Stimulated activated memory B cell treated with anti-CD40 and anti-IgM and Interleukin-4, amounts not matched to agents 10 μg/mL and 1 μg/mL and 100 μg/mL, for 72 hours (primary cell): ENCODE data around the gene CDK8.

Experiments used
- ATAC-seq: fragments of 150-1000 bp; cut with Tn5 transposase; 2 replicates; pipeline ENCODE4 v1.10.0; 2021
- H3K27ac Mint-ChIP-seq: one replicate; pipeline ENCODE4 v1.8.0; 2022; ENCODE audit warnings: mild to moderate bottlenecking, mixed read lengths
- H3K27me3 Mint-ChIP-seq: one replicate; pipeline ENCODE4 v1.8.0; 2022; ENCODE audit warnings: mixed read lengths
- H3K36me3 Mint-ChIP-seq: one replicate; pipeline ENCODE4 v1.8.0; 2022; ENCODE audit warnings: mixed read lengths
- H3K4me1 Mint-ChIP-seq: one replicate; pipeline ENCODE4 v1.8.0; 2022; ENCODE audit warnings: mixed read lengths
- H3K4me3 Mint-ChIP-seq: one replicate; pipeline ENCODE4 v1.8.0; 2022; ENCODE audit warnings: mild to moderate bottlenecking, moderate library complexity, mixed read lengths
- H3K9me3 Mint-ChIP-seq: one replicate; pipeline ENCODE4 v1.8.0; 2022; ENCODE audit warnings: mixed read lengths

The CDK8 gene

GRCh38 chr13:26253787-26254582 is at the start of gene CDK8:
Gene CDK8 (plus strand): TSS chr13:26254129. CDS start chr13:26254642, 513 bp downstream.
- Mint-ChIP-seq H3K4me1 (peaks cover 29% of the 10 kb centered on the region), H3K9me3 (no peaks in the 10 kb centered on the region), H3K27ac (peak within 1 kb of the TSS; percentile 91), H3K4me3 (peak within 1 kb of the TSS; percentile 87), H3K36me3 (no peaks in the 10 kb centered on the region), H3K27me3 (no peaks in the 10 kb centered on the region)
- ATAC-seq: peak; percentile 96

- no peak for ATAC-seq
- Mint-ChIP-seq H3K4me3 (no peak overlapping the region), H3K27me3 (no peaks in the 10 kb centered on the region), H3K27ac (no peak overlapping the region), H3K36me3 (peaks cover 52% of the 10 kb centered on the region), H3K9me3 (no peaks in the 10 kb centered on the region), H3K4me1 (no peaks in the 10 kb centered on the region)
Measured at GRCh38 chr13:26208287-26208686, 45.6 kb upstream of the CDK8 start.

GRCh38 chr13:26213345-26213744 is 40.6 kb upstream of the CDK8 start:
- no peaks in the 10 kb centered on the region for H3K9me3 Mint-ChIP-seq
- no peak for ATAC-seq
- H3K27ac Mint-ChIP-seq: no peak overlapping the region
- H3K4me1 Mint-ChIP-seq: peaks cover 11% of the 10 kb centered on the region
- H3K4me3 Mint-ChIP-seq: no peak overlapping the region
- H3K27me3 Mint-ChIP-seq: no peaks in the 10 kb centered on the region
- H3K36me3 Mint-ChIP-seq: peaks cover 49% of the 10 kb centered on the region

GRCh38 chr13:26213982-26214381 is 39.9 kb upstream of the CDK8 start:
- H3K27ac Mint-ChIP-seq: no peak overlapping the region
- H3K9me3 Mint-ChIP-seq: no peaks in the 10 kb centered on the region
- H3K36me3 Mint-ChIP-seq: peaks cover 44% of the 10 kb centered on the region
- ATAC-seq: no peak
- no peaks in the 10 kb centered on the region for H3K27me3 Mint-ChIP-seq
- no peak overlapping the region for H3K4me3 Mint-ChIP-seq
- peaks cover 11% of the 10 kb centered on the region for H3K4me1 Mint-ChIP-seq

- no peaks in the 10 kb centered on the region for H3K9me3 Mint-ChIP-seq
- H3K36me3 Mint-ChIP-seq: peaks cover 38% of the 10 kb centered on the region
- no peak overlapping the region for H3K27ac Mint-ChIP-seq
- no peak for ATAC-seq
- no peaks in the 10 kb centered on the region for H3K27me3 Mint-ChIP-seq
- no peak overlapping the region for H3K4me3 Mint-ChIP-seq
- peaks cover 25% of the 10 kb centered on the region for H3K4me1 Mint-ChIP-seq
Measured at GRCh38 chr13:26216042-26216441, 37.9 kb upstream of the CDK8 start.

- Mint-ChIP-seq H3K9me3 (no peaks in the 10 kb centered on the region), H3K27ac (no peak overlapping the region), H3K27me3 (no peaks in the 10 kb centered on the region), H3K4me3 (no peak overlapping the region), H3K36me3 (peaks cover 27% of the 10 kb centered on the region), H3K4me1 (peaks cover 38% of the 10 kb centered on the region)
- no peak for ATAC-seq
Measured at GRCh38 chr13:26219726-26220125, 34.2 kb upstream of the CDK8 start.

GRCh38 chr13:26220575-26220974 is 33.4 kb upstream of the CDK8 start:
- H3K4me1 Mint-ChIP-seq: peaks cover 34% of the 10 kb centered on the region
- H3K9me3 Mint-ChIP-seq: no peaks in the 10 kb centered on the region
- peaks cover 19% of the 10 kb centered on the region for H3K36me3 Mint-ChIP-seq
- no peak overlapping the region for H3K27ac Mint-ChIP-seq
- peak overlapping the region; percentile 51 for H3K4me3 Mint-ChIP-seq
- ATAC-seq: no peak
- no peaks in the 10 kb centered on the region for H3K27me3 Mint-ChIP-seq

- peak; percentile 13 for ATAC-seq
- Mint-ChIP-seq H3K4me3 (peak overlapping the region; percentile 97), H3K4me1 (peaks cover 34% of the 10 kb centered on the region), H3K36me3 (peaks cover 19% of the 10 kb centered on the region), H3K27ac (peak overlapping the region; percentile 99), H3K27me3 (no peaks in the 10 kb centered on the region), H3K9me3 (no peaks in the 10 kb centered on the region)
Measured at GRCh38 chr13:26221399-26221720, 32.6 kb upstream of the CDK8 start.

- ATAC-seq: peak; percentile 99
- H3K36me3 Mint-ChIP-seq: peaks cover 18% of the 10 kb centered on the region
- no peaks in the 10 kb centered on the region for H3K9me3 Mint-ChIP-seq
- H3K27me3 Mint-ChIP-seq: no peaks in the 10 kb centered on the region
- peak within 1 kb of the TSS; percentile 99 for H3K27ac Mint-ChIP-seq
- H3K4me1 Mint-ChIP-seq: peaks cover 34% of the 10 kb centered on the region
- peak within 1 kb of the TSS; percentile 97 for H3K4me3 Mint-ChIP-seq
Measured at GRCh38 chr13:26221721-26222519, 32.0 kb upstream of the CDK8 start, which contains the start of gene RNF6. Gene RNF6 (minus strand): TSS chr13:26222314. CDS start chr13:26219649, 2,665 bp downstream.

GRCh38 chr13:26222520-26223046 is 31.3 kb upstream of the CDK8 start:
- H3K9me3 Mint-ChIP-seq: no peaks in the 10 kb centered on the region
- H3K4me3 Mint-ChIP-seq: peak overlapping the region; percentile 97
- peak; percentile 80 for ATAC-seq
- peaks cover 34% of the 10 kb centered on the region for H3K4me1 Mint-ChIP-seq
- no peaks in the 10 kb centered on the region for H3K27me3 Mint-ChIP-seq
- peaks cover 13% of the 10 kb centered on the region for H3K36me3 Mint-ChIP-seq
- H3K27ac Mint-ChIP-seq: peak overlapping the region; percentile 99

GRCh38 chr13:26225896-26226617 is 27.9 kb upstream of the CDK8 start:
- Mint-ChIP-seq H3K4me1 (peaks cover 20% of the 10 kb centered on the region), H3K27ac (no peak overlapping the region), H3K27me3 (no peaks in the 10 kb centered on the region), H3K4me3 (no peak overlapping the region), H3K36me3 (peaks cover 5% of the 10 kb centered on the region), H3K9me3 (no peaks in the 10 kb centered on the region)
- no peak for ATAC-seq

- no peak for ATAC-seq
- Mint-ChIP-seq H3K27ac (no peak overlapping the region), H3K9me3 (no peaks in the 10 kb centered on the region), H3K36me3 (no peaks in the 10 kb centered on the region), H3K27me3 (no peaks in the 10 kb centered on the region), H3K4me1 (peaks cover 13% of the 10 kb centered on the region), H3K4me3 (no peak overlapping the region)
Measured at GRCh38 chr13:26227166-26227971, 26.6 kb upstream of the CDK8 start.

- no peaks in the 10 kb centered on the region for H3K27me3 Mint-ChIP-seq
- no peak for ATAC-seq
- H3K9me3 Mint-ChIP-seq: no peaks in the 10 kb centered on the region
- no peak overlapping the region for H3K4me3 Mint-ChIP-seq
- H3K36me3 Mint-ChIP-seq: no peaks in the 10 kb centered on the region
- H3K27ac Mint-ChIP-seq: no peak overlapping the region
- peaks cover 5% of the 10 kb centered on the region for H3K4me1 Mint-ChIP-seq
Measured at GRCh38 chr13:26228096-26228495, 25.8 kb upstream of the CDK8 start.

- no peaks in the 10 kb centered on the region for H3K36me3 Mint-ChIP-seq
- H3K4me3 Mint-ChIP-seq: no peak overlapping the region
- ATAC-seq: no peak
- no peaks in the 10 kb centered on the region for H3K4me1 Mint-ChIP-seq
- H3K27ac Mint-ChIP-seq: no peak overlapping the region
- H3K27me3 Mint-ChIP-seq: peaks cover under 1% of the 10 kb centered on the region
- H3K9me3 Mint-ChIP-seq: no peaks in the 10 kb centered on the region
Measured at GRCh38 chr13:26229080-26229615, 24.8 kb upstream of the CDK8 start.
